RCC 7860 (cell line): Measurements from ENCODE around the gene GAREM1.
"Not testable (repeated sequence)": the region's sequence is repeated elsewhere in the genome, so short reads cannot be mapped to it uniquely, and the experiment has no call there.

Experiments used
- DNase-seq: peaks from one replicate; pipeline ENCODE4 v3.0.0-alpha.2; 2015; ENCODE audit warnings: low spot score
- FAIRE-seq: peaks from 2 replicates; lab custom pipeline; 2012; peaks lifted over from hg19 to GRCh38; lab: Jason Lieb, UNC

Gene GAREM1

DNA sequence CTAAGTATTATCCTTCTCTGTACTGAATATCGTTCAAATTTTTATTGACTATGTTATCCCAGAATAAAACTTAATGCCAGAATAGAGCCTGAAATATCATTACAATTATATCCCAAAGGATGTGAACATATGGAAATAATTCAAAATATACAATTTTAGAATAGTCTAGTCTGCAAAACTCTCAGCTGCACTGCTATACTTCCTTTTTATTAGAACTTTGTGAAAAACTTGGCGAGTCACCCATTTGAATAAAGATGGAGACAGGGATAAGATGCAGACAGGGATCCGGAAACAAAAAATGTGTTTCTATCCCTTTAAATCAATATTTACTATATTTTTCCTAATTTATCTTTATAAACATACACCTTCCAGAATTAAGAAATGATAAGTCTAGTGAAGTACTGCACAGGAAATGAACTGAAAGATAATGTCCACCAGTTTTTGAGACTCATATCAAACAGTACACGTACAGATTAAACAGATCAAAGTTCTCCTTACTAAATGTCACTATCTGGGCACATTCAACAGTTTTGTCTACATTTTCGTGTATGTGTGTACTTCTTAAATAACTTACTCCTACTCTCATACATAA is 173.0 kb downstream of the GAREM1 start:
- FAIRE-seq: no peak
- DNase-seq: no peak

DNA sequence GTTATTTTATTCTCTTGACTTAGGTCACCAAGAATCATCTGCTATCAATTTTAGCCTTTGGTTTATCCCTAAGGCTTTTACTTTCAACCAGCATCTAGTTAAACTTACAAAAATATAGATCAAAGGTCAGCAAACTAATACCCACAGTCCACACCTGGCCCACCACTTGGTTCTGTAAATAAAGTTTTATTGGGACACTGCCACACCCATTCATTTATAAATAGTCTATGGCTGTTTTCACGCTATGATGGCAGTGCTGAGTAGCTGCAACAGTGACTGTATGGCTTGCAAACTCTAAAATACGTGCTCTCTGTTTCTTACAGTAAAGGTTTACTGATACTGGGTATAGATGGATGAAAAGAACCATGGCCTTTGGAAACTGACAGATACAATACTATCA is 173.8 kb downstream of the GAREM1 start:
- DNase-seq (no peak), FAIRE-seq (no peak)

DNA sequence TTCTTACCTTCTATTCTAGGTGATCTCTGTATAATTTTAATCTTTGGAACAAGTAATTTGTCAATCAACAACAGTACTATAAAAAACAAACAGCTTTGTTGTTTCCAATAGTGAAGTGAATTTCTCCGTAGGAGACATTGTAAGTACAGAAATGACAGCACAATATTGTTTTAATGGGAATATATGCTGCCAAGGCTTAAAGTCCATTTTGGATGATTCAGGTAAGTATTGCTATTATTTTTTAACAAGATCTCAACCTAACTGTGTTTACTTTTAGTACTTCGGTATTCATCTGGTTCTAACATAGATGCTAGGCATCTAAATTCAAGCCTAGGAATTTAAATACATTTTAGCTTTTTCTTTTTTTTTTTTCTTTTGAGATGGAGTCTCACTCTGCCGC is 175.1 kb downstream of the GAREM1 start:
- no peak for DNase-seq
- FAIRE-seq: no peak

DNA sequence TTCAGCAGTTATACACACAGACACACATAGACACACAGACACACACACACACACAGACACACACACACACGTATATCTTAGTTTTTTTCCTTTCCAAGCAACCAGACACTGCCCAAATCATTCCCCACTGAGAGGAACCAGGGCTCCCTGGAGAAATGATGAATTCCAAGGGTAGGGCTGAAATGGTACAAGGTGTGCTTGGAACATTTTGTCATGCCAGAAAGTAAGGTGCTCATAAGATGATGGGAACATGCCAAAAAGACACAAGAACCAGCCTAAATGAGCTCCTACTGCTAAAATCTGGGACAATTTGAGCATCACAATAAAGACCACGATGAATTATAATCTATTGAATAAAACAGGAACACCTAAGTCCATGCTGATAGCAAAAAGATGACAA is 177.6 kb downstream of the GAREM1 start:
- DNase-seq: no peak
- FAIRE-seq: no peak

DNA sequence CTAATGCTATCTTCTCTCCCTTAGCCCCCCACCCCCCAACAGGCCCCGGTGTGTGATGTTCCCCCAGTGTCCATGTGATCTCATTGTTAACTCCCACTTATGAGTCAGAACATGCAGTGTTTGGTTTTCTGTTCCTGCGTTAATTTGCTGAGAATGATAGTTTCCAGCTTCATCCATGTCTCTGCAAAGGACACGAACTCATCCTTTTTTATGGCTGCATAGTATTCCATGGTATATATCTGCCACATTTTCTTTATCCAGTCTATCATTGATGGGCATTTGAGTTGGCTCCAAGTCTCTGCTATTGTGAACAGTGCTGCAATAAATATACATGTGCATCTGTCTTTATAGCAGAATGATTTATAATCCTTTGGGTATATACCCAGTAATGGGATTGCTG is 179.1 kb downstream of the GAREM1 start:
- not testable (repeated sequence) for FAIRE-seq

DNA sequence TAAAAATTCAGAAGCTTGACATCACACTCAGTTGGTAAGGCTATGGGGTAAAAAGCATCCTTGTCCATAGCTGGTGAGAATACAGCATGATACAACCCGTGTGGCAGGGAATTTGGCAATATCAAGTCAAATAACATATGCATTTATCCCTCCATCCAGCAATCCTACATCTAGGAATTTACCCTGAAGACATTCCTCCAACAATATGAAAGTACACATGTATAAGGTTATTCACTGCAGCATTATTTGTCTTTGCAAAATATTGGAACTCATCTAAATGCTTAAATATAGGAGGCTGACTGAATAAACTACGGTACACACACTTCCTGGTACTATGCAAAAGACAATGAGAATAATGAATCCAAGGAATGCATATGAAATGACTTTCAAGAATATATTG is 179.9 kb downstream of the GAREM1 start:
- FAIRE-seq (no peak), DNase-seq (no peak)

More for the DNA sequence above, 179.1 kb downstream of the GAREM1 start:
- DNase-seq: not testable (repeated sequence)

DNA sequence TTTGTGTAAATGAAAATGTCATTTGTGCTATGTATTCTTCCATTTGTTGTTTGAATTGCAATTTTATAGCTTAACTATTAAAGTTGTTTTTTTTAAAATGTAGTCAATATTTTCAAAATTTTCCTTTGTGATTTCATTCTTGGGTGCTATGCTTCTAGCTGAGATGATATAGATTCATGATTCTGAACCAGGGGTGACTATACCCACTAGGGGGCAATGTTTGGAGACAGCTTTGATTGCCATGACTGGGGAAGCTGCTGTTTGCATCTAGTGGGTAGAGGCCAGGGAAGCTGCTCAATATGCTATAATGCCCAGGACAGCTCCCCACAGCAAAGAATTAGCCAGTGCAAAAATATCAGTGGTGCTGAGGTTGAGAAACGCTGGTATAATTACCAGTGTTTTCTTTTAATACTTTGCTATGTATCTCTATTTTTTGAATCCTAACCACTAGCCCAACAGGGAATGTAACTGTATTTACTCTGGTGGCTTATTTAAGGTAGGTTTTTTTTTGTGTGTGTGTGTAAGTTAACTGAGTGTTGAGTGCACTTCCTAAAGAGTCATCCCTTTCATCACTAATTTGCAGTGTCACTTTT is 181.1 kb downstream of the GAREM1 start:
- FAIRE-seq: peak; percentile 67
- peak; percentile 39 for DNase-seq

DNA sequence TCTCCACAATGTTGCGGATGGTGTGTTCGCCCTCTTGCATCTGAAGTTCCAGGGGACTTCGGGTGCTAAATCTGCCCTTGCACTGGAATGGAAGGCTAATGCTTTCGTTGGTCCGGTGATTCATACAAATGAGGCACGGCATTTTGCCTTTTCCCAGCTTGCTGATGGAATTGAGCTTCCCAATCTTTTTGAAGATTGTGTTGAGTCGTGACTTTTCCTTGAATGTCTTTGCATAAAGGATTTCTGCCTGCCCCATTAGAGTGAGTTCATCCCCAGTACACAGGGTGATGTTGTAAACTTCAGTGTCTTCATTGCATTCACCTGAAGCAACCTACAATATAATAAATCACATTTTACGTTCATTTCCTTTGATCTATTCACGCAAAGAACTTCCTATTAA is 182.8 kb downstream of the GAREM1 start:
- FAIRE-seq (no peak), DNase-seq (no peak)

DNA sequence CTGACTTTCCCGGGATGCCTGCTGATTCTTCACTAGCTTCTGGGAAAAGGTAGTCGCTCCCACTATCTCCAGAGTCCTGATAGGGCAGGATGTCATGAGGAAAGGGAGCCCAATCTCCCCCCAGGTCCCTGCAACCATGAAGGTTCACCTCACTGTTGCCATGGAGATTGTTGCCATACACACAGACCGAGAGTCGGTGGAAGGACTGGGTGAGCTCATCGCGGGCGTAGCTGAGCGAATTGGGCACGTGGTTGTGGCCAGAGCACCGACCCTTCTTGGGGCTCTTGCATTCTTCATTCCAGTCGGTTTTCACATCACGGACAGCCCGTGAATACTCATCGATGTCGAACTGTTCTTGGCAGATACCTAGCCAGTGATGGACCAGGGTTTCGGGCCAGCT is 183.4 kb downstream of the GAREM1 start:
- FAIRE-seq (no peak), DNase-seq (no peak)

DNA sequence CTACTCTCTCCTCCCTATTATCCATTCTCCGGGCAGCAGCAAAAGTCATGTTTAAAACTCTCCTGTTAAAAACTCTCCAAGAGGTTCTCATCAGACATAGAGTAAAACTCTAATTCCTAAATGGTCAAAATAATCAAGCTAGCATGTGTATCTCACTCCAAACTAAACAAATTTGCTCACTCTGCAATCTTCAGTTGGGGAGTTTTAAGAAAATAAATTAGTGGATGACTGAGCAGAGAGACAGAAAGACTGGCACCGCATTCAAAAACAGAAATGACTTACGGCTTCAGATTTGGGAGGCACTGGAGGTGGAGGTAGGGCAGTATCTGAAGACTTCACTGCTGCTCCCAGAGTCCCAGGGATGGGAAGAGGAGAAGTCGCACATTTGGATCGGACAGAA is 183.9 kb downstream of the GAREM1 start:
- no peak for DNase-seq
- FAIRE-seq: no peak

DNA sequence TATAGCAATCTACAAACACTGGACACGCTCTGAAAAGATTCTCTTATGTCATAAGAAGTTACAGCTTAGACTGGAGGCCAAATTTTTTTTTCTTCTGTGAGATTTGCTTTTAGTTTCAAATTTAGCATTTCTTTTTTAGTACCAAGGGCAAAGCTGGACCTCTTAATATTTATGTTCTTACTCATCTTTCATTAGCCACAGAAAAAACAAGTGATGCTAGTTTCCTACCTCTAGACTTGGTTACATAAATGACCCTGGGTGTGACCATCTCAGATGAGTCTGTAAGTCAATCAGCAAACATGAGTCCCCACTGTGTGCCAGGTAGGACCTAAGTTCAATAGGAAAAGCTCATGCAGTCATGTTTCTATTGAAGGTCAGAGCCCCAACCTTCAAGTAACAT is 186.4 kb downstream of the GAREM1 start:
- no peak for DNase-seq
- FAIRE-seq: no peak

DNA sequence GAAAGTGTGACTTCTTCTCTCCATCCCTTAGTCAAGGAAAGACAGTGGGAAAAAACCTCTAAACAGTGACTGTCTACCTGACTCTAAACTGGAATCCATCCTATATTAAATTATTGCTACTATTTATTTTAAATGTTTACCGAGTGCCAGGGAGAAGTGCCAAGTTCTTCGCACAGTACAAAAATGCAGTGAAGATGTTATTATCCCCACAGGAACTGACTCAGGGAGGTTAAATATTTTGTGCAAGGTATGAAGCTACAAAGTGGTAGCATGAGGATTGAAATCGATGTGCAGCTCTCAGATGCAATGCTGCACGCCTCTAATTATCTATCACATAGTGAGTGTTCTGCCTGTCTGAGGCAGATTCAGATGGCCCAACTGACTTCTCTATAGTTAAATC is 189.8 kb downstream of the GAREM1 start:
- DNase-seq: no peak
- no peak for FAIRE-seq

DNA sequence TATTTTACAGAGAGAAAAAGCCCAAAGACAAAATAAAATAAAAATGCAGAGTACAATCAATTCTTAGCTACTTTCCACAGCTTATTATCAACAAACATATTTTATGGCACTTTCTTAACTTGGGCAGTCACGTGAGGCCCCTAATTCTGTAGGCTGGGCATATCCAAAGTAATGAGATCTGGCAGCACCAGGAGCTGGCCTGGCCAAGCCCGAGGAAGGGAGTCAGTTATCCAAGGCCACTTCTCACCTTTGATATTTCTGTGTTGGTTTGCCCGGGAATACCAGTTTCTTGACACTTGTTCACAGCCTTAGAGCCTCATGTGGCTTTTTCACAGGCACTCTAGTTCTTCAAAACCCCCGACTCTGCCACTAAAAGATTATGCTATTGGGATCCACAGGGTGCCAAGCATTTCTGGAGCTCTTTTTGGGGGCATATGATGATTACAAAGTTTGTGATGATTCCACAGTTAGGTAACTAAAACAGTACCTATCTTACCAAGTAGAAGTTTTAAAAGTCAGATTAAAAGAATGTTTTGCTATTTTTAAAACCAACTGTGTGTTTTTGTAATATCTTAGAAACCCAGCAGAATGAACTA is 190.4 kb downstream of the GAREM1 start:
- DNase-seq (no peak), FAIRE-seq (no peak)

DNA sequence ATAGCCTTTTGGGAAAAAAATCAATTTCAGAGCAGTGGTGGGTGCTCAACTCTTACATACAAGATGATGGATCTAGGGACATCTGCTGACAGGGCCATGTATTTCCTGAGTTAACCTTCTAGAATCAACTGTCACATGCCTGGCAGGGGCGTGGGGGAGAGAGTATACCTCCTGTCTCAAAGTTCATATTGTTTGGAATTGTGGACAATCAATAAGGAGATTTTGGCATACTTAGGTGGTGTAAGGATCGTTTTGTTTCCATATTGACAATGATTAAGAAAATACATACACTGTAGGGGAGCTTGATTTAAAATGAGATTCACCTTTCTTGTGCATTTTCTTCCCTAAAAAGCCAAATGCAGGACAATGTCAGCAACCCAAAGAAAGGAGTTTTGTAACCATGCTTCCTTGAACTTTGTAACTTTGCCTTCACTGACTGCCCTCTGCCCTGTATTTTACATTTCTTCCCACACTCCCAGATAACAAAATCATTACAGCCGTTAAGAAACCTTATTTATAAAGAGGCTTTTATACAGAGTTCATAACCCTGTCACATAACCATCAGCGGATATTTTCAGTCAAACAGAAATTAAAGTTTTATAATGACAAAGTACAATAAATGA is 192.4 kb downstream of the GAREM1 start:
- DNase-seq: no peak

DNA sequence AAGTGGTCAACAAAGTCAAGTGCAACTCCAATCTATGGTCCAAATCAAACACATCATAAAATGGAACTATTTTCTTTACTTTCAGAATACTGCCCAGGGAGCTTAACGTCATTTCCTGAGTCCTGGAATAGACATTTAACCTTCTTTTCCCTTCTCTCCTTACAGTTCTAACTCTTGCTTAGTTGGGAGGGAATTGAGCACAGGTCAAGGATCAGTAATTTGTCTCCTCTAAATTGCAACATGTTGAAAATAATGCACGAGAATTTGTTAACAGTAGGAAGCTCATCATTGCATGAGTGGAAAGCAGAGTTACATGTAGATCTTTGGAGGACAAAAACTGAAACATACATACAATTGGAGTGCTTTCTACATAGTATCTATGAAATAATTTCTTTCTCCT is 193.1 kb downstream of the GAREM1 start:
- no peak for FAIRE-seq
- DNase-seq: no peak

More for the DNA sequence above, 192.4 kb downstream of the GAREM1 start:
- FAIRE-seq: no peak

DNA sequence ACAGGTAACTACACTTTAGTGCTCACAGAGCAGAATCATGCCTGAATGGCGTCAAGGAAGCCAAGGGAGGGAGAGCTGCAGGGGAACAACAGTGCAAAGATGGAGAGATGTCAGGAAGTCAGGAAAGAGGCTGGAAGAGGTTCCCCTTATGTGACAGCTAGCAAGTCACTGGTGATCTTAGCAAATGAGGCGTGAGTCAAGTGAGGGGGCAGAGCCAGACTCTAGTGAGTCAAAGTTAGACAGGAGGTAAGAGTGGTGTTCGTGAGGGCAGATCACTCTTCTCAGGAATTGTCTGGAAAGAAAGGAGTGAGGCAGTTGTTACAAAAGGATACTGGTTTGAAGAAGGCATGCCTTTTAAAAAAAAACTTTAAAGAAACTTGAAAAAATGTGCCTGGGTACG is 193.8 kb downstream of the GAREM1 start:
- peak; percentile 7 for DNase-seq

DNA sequence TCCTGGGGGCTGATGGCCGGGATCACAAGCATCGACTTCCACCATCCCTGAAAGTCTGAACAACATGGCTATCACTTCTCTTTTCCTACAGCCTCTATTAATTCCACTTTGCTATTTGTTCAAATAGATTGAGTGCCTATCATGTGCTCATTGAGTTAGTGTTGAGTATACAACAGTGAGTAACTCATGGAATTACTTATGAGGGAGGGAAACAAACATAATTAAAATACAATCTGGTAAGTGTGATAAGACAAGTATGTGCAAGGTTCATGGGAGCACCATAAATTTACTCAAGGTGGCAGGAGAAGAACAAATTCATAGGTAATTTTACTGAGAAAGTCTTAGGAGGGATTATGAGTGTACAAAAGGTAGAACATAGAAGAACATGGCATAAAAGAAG is 194.4 kb downstream of the GAREM1 start:
- FAIRE-seq: no peak
- DNase-seq: no peak

More for the DNA sequence above, 193.8 kb downstream of the GAREM1 start:
- no peak for FAIRE-seq

DNA sequence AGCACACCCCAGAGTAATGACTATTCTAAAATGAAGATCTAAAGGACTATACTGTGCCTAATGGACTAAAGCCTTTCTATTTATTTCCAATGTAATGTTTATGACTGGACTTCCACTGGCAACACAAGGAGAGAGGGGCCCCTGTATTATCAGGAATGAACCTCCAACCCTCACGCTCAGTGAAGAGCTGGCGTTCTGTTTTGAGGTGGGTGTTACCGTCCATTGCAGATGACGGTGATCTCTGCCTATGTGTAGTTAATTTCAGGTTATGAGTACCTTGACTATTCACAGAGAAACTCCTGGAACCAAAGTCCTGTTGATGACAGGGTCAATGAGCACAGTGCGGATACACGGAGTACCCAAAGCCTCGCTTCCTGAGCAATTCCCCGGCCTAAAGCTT is 195.5 kb downstream of the GAREM1 start:
- no peak for DNase-seq

DNA sequence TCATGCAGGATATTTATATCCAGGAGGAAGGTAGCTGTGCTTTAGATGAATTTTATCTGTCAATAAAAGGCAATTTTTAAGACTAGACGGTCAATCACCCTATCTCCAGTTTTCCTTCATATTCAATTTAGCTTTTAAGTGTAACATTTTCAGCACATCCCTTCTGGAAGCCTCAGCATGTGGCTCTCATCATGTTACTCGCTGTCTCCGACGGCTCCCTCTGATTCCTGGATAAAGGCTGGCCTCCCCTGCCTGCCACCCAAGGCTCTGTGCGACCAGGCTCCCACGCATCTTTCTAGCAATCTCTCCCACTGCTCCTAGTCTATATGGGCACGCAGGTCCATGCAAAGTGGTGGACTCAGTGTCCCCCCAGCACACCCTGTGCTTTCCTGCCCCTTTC is 196.4 kb downstream of the GAREM1 start:
- FAIRE-seq (no peak), DNase-seq (no peak)

More for the DNA sequence above, 195.5 kb downstream of the GAREM1 start:
- no peak for FAIRE-seq

DNA sequence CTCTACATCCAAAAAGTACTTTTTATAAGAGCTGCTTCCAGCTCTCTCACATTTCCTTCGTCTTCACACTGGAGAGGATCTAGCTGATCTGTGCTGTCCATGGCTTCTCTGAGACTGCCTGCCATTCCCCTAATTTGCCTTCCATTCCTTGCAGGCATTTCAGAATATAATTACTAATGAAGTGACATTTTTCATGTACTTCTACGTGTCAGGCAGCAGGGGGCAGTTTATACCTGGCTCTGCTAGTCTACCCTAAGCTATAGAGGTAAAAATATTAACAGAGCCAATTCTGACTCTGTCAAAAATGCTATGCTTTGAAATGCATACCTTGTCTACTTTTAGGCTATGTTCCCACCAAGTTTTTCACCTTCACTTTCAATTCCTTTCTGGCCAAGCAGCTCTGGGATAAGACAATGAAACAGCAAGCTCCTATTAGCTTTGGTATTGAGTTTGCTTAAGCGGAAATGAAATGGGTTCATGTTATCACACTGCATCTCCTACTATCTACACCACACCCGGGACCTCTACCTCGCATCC is 198.9 kb downstream of the GAREM1 start:
- no peak for FAIRE-seq
- DNase-seq: peak; percentile 20

DNA sequence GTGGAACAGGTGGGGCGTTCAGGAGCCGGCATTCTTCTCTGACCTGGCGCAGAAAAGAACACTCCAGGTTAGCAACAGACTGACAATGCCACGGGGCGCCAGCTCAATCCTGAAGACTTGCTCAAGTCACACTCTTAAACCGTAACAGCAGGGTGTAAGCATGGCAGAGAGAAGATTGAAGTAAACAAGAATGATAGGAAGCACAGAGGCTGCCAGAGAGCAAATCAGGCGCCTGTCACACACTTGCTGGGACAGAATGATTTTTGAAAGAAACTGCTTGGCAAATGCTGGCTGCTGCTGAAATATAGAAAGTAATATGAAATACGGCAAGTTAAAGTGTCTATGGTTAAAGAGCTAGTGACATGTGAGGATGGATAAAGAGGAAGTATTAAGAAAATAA is 200.3 kb downstream of the GAREM1 start:
- FAIRE-seq (no peak), DNase-seq (no peak)

DNA sequence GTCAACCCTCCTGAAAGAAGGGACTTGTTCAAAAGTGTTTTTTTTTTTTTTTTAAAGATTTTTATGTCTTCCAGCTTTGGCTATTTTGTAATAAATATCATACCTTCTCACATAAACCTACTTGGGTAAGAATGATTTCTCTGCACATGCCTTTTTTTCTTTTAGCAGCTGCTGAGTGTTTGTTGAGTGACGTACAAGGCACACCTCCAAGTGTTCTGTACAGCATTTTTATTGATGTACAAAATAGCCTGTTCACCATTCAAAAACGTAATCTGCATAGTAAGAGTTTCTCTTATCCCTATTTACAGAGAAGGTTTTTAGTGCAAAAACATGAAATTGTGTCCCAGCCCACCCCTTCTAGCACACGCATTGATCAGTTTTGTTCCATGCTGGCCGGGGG is 203.2 kb downstream of the GAREM1 start:
- FAIRE-seq (no peak), DNase-seq (no peak)
